Measurements from ENCODE around the gene WNT16. TPM values are rescaled to one million over a fixed set of nuclear protein-coding genes. Genes with fewer than 3 reads are reported as not detected.
A peak's percentile ranks its signal among the peaks of the same experiment; 100 is the strongest.

WNT16 gene
- total and polyA plus RNA-seq, 4 donors: 2.8 to 12.0 (median 4.1) TPM

DNA sequence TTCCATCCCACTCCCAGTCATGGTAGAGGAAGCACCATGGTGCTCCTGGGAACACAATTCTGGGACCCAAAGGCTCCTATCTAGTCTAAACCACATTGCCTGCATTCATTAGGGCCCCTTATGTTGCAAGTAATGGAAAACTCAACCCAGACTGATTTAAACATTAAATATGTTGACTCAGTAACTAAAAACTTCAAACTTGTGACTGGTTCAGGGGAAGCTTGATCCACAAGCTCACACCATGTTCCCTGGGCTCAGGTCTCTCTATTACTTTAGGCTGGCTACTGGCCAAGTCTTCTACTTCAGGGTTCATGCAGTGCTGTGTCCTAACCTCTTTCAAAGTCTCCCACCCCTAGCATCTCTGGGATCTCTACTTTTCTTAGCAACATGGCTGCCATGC is 13.1 kb downstream of the WNT16 start:
- no peak for DNase-seq (ENCODE audit: low read depth in 4 of 6, low spot score in 6 of 6)
- Histone ChIP-seq H3K4me3 (ENCODE audit: low read depth, low read length) (no peak overlapping the region), H3K9me3 (ENCODE audit: control insufficient read depth, insufficient read depth, low read length) (no peaks in the 10 kb centered on the region), H3K4me1 (ENCODE audit: control insufficient read depth, insufficient read depth, low read length) (no peaks in the 10 kb centered on the region), H3K27me3 (ENCODE audit: control insufficient read depth, insufficient read depth, low read length) (no peaks in the 10 kb centered on the region), H3K36me3 (ENCODE audit: control insufficient read depth, insufficient read depth, low read length) (no peaks in the 10 kb centered on the region), H3K27ac (ENCODE audit: low read depth, low read length) (no peak overlapping the region)

DNA sequence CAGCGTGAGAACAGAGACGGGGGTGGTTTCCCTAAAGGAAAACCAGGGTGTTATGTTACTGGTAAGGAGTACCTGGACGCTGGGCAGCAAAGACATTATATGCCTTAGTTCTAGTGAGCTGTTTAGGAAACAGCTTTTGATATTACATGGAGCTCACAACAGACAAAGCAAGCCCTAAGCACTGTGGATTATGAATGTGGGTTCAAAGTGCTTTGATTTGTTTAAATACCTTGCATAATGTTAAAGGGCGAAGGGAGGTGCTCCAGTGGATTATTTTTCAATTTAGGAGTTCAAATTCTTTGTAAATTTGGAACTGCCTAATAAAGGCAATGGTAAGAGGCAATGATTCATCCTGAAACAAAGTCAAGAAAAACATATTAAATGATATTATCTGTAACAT is 13.8 kb downstream of the WNT16 start:
- WGBS (ENCODE audit: insufficient coverage): 100% methylated on average over 1 of the region's 4 CpGs
- no peak for DNase-seq (ENCODE audit: low read depth in 4 of 6, low spot score in 6 of 6)

DNA sequence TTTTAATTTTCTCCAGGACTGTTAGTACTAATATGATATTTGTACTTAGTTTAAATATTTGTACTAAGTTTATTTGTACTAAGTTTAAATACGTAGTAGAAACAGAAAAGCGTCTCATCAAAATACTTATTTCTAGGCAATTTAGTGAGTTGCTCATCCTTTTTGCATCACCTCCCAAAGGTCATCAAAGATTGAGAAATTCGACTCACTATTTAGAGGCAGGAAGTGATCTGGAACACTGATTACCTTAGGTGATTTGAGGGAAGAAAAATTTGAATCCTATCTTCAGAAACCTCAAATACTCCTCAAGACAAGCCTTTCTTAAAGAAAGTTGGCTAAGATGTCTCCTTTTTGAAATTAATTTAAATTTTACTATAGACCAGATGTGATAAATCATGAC is 14.5 kb downstream of the WNT16 start:
- Histone ChIP-seq H3K27me3 (ENCODE audit: control insufficient read depth, insufficient read depth, low read length) (no peaks in the 10 kb centered on the region), H3K36me3 (ENCODE audit: control insufficient read depth, insufficient read depth, low read length) (no peaks in the 10 kb centered on the region), H3K27ac (ENCODE audit: low read depth, low read length) (no peak overlapping the region), H3K9me3 (ENCODE audit: control insufficient read depth, insufficient read depth, low read length) (no peaks in the 10 kb centered on the region), H3K4me1 (ENCODE audit: control insufficient read depth, insufficient read depth, low read length) (no peaks in the 10 kb centered on the region), H3K4me3 (ENCODE audit: low read depth, low read length) (no peak overlapping the region)
- WGBS (ENCODE audit: insufficient coverage): no CpG with 5 or more reads among the region's 3 CpGs
- no peak for DNase-seq (ENCODE audit: low read depth in 4 of 6, low spot score in 6 of 6)

More for the DNA sequence above, 13.8 kb downstream of the WNT16 start:
- H3K9me3 ChIP-seq (ENCODE audit: control insufficient read depth, insufficient read depth, low read length): no peaks in the 10 kb centered on the region
- no peak overlapping the region for H3K27ac ChIP-seq (ENCODE audit: low read depth, low read length)
- H3K4me3 ChIP-seq (ENCODE audit: low read depth, low read length): no peak overlapping the region
- H3K4me1 ChIP-seq (ENCODE audit: control insufficient read depth, insufficient read depth, low read length): no peaks in the 10 kb centered on the region
- H3K36me3 ChIP-seq (ENCODE audit: control insufficient read depth, insufficient read depth, low read length): no peaks in the 10 kb centered on the region
- H3K27me3 ChIP-seq (ENCODE audit: control insufficient read depth, insufficient read depth, low read length): no peaks in the 10 kb centered on the region

DNA sequence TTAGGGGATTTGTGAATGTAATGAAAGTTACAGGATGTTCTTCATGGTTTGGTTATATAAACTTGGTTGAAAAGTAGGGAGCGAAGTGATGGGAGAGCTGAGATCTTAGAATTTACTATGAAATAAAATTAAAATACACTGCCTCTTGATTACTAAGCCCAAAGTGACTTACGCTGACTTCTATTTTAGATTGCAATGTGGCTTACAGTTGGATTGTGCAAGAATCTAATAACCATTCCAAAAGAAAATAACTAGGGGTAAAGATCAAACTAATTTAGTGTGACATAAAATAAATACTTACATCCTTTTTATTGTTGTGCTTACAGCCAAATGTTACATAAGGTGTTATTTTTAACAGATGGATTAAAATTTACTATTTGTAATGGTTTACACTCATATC is 15.3 kb downstream of the WNT16 start:
- Histone ChIP-seq H3K4me1 (ENCODE audit: control insufficient read depth, insufficient read depth, low read length) (no peaks in the 10 kb centered on the region), H3K9me3 (ENCODE audit: control insufficient read depth, insufficient read depth, low read length) (no peaks in the 10 kb centered on the region), H3K27ac (ENCODE audit: low read depth, low read length) (no peak overlapping the region), H3K4me3 (ENCODE audit: low read depth, low read length) (no peak overlapping the region), H3K36me3 (ENCODE audit: control insufficient read depth, insufficient read depth, low read length) (no peaks in the 10 kb centered on the region), H3K27me3 (ENCODE audit: control insufficient read depth, insufficient read depth, low read length) (no peaks in the 10 kb centered on the region)
- no peak for DNase-seq (ENCODE audit: low read depth in 4 of 6, low spot score in 6 of 6)
- WGBS (ENCODE audit: insufficient coverage): no CpG with 5 or more reads among the region's 2 CpGs

DNA sequence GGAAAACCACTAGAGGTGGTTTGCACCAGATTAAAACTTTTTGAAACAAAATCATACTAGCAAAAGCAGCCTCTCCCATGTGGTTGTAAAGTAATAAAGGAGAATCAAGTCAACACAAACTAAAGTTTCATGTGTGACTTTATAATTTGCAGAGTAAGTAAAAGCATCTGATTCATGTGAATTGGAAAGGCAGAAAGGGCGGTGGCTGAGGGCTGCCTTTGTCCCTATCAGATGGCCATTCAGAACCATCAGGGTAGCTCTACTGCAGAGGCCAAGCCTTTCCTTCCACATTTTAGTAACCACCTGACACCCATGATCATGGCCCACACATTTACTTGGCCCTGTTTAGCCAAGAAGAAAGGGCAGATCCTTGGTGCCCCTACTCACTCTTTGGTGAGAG is 15.7 kb downstream of the WNT16 start:
- H3K4me3 ChIP-seq (ENCODE audit: low read depth, low read length): no peak overlapping the region
- WGBS (ENCODE audit: insufficient coverage): no CpG with 5 or more reads among the region's 1 CpG
- no peaks in the 10 kb centered on the region for H3K4me1 ChIP-seq (ENCODE audit: control insufficient read depth, insufficient read depth, low read length)
- no peaks in the 10 kb centered on the region for H3K9me3 ChIP-seq (ENCODE audit: control insufficient read depth, insufficient read depth, low read length)
- no peak for DNase-seq (ENCODE audit: low read depth in 4 of 6, low spot score in 6 of 6)
- no peaks in the 10 kb centered on the region for H3K27me3 ChIP-seq (ENCODE audit: control insufficient read depth, insufficient read depth, low read length)
- H3K27ac ChIP-seq (ENCODE audit: low read depth, low read length): no peak overlapping the region
- H3K36me3 ChIP-seq (ENCODE audit: control insufficient read depth, insufficient read depth, low read length): no peaks in the 10 kb centered on the region

DNA sequence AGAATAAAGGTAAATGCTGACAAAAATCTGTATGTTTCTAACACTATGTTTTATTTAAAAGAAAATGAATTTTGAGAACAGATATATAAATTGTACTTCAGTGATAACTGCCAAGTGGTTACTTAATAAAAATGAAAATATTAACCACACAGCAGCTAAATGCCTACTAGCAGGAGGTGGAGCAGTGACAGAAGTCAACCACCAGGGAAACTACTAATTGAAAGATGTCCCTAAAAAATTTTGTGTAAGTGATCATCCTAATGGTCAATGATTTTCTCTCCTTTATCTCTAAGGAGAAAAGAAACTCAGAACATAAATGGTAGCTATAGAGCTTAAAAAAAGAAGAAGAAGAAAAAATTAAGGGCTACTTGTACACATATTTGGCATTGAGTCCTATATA is 22.9 kb downstream of the WNT16 start:
- Histone ChIP-seq H3K9me3 (ENCODE audit: control insufficient read depth, insufficient read depth, low read length) (no peaks in the 10 kb centered on the region), H3K36me3 (ENCODE audit: control insufficient read depth, insufficient read depth, low read length) (no peaks in the 10 kb centered on the region), H3K4me1 (ENCODE audit: control insufficient read depth, insufficient read depth, low read length) (no peaks in the 10 kb centered on the region), H3K27me3 (ENCODE audit: control insufficient read depth, insufficient read depth, low read length) (no peaks in the 10 kb centered on the region), H3K27ac (ENCODE audit: low read depth, low read length) (no peak overlapping the region), H3K4me3 (ENCODE audit: low read depth, low read length) (no peak overlapping the region)
- DNase-seq (ENCODE audit: low read depth in 4 of 6, low spot score in 6 of 6): no peak

DNA sequence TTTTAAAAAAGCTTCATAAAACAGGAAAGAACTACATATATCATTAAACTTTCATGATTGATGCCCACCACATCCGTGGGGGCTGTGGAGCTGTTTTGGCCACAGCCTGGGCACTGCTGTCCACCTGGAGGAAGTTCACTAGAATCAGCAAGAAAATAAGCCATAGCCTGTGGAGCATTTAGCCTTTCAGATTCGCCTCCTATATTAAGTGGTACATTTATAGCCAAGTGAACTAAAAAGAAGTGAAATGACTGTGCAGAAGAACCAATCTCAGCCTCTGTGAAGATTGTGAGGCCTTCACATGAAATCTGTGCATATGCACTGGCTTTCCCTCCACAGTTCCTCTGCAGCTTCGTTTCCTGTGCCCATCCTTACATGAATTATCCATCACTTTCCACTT is 23.5 kb downstream of the WNT16 start:
- H3K9me3 ChIP-seq (ENCODE audit: control insufficient read depth, insufficient read depth, low read length): no peaks in the 10 kb centered on the region
- WGBS (ENCODE audit: insufficient coverage): 75% methylated on average over 1 of the region's 3 CpGs
- H3K4me3 ChIP-seq (ENCODE audit: low read depth, low read length): no peak overlapping the region

DNA sequence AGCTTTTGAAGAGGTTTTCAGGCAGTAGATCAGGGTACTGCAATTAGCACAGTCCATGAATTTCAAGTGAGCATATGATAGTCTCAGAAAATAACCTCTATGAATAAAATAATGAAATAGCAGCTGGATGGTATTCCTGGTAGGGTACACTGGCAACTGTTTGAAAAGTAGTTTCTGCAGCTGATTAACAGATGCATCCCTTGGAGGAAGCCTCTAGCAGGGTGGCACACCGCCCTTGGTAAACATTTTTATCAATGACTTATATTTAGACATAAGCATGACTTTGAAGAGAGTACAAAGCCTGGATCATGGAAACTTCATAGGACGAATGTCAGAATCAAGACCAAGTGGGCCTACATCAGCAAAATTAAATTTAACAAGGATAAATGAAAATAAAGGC is 26.8 kb downstream of the WNT16 start:
- H3K36me3 ChIP-seq (ENCODE audit: control insufficient read depth, insufficient read depth, low read length): peaks cover 3% of the 10 kb centered on the region
- no peak overlapping the region for H3K27ac ChIP-seq (ENCODE audit: low read depth, low read length)
- H3K4me1 ChIP-seq (ENCODE audit: control insufficient read depth, insufficient read depth, low read length): no peaks in the 10 kb centered on the region
- H3K9me3 ChIP-seq (ENCODE audit: control insufficient read depth, insufficient read depth, low read length): no peaks in the 10 kb centered on the region
- H3K4me3 ChIP-seq (ENCODE audit: low read depth, low read length): no peak overlapping the region
- no peak for DNase-seq (ENCODE audit: low read depth in 4 of 6, low spot score in 6 of 6)
- H3K27me3 ChIP-seq (ENCODE audit: control insufficient read depth, insufficient read depth, low read length): no peaks in the 10 kb centered on the region
- no CpG with 5 or more reads among the region's 2 CpGs for WGBS (ENCODE audit: insufficient coverage)

More for the DNA sequence above, 23.5 kb downstream of the WNT16 start:
- H3K27ac ChIP-seq (ENCODE audit: low read depth, low read length): no peak overlapping the region
- no peaks in the 10 kb centered on the region for H3K27me3 ChIP-seq (ENCODE audit: control insufficient read depth, insufficient read depth, low read length)
- DNase-seq (ENCODE audit: low read depth in 4 of 6, low spot score in 6 of 6): no peak
- H3K36me3 ChIP-seq (ENCODE audit: control insufficient read depth, insufficient read depth, low read length): no peaks in the 10 kb centered on the region
- H3K4me1 ChIP-seq (ENCODE audit: control insufficient read depth, insufficient read depth, low read length): no peaks in the 10 kb centered on the region

DNA sequence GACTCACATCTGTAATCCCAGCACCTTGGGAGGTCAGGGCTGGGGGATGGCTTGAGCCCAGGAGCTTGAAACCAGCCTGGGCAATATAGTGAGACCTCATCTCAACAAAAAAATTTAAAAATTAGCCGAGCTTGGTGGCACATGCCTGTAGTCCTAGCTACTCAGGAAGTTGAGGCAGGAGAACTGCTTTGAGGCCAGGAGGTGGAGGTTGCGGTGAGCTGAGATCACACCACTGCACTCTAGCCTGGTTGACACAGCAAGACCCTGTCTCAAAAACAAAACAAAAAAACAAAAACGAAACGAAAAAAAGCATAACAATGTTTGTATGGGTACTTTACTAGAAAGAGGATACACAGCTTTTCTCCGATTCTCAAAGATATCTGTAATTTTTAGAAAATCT is 31.8 kb downstream of the WNT16 start:
- no peaks in the 10 kb centered on the region for H3K4me1 ChIP-seq (ENCODE audit: control insufficient read depth, insufficient read depth, low read length)
- no peak overlapping the region for H3K4me3 ChIP-seq (ENCODE audit: low read depth, low read length)
- H3K27ac ChIP-seq (ENCODE audit: low read depth, low read length): no peak overlapping the region
- peaks cover 11% of the 10 kb centered on the region for H3K36me3 ChIP-seq (ENCODE audit: control insufficient read depth, insufficient read depth, low read length)
- no CpG with 5 or more reads among the region's 5 CpGs for WGBS (ENCODE audit: insufficient coverage)
- no peak for DNase-seq (ENCODE audit: low read depth in 4 of 6, low spot score in 6 of 6)
- H3K9me3 ChIP-seq (ENCODE audit: control insufficient read depth, insufficient read depth, low read length): no peaks in the 10 kb centered on the region
- no peaks in the 10 kb centered on the region for H3K27me3 ChIP-seq (ENCODE audit: control insufficient read depth, insufficient read depth, low read length)

DNA sequence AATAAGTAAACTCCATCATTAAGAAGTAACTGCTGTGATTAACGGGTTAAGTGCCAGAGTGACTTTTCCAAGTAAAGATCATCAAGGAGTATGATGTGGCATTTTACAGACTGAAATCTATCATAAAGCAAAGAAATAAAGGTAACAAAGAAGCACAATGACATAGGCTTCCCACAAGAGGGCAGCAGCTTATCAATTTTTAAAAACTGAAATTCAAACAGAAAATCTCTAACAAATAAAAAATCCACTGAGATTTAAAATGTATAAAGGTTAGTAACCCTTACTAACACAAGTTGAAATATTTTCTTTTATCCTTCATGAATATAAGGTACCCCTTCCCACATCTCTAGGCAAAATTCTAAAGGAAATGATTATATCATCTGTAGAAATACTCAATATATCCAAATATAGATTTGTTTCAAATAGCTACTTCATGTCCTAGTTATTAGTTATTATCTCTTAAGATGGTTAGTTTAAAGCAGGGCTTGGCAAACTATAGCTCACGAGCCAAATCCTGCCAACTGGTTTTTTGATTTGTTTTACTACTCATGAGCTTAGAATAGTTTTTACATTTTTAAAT is 38.1 kb downstream of the WNT16 start:
- DNase-seq (ENCODE audit: low read depth in 4 of 6, low spot score in 6 of 6): peak; percentile 26 to 88 (median 38)
- Histone ChIP-seq H3K27me3 (ENCODE audit: control insufficient read depth, insufficient read depth, low read length) (no peaks in the 10 kb centered on the region), H3K27ac (ENCODE audit: low read depth, low read length) (no peak overlapping the region), H3K36me3 (ENCODE audit: control insufficient read depth, insufficient read depth, low read length) (peaks cover 2% of the 10 kb centered on the region), H3K9me3 (ENCODE audit: control insufficient read depth, insufficient read depth, low read length) (no peaks in the 10 kb centered on the region), H3K4me3 (ENCODE audit: low read depth, low read length) (no peak overlapping the region), H3K4me1 (ENCODE audit: control insufficient read depth, insufficient read depth, low read length) (no peaks in the 10 kb centered on the region)
- WGBS (ENCODE audit: insufficient coverage): no CpG with 5 or more reads among the region's 2 CpGs
